ENCODE data around the gene PZP. TPM values are rescaled to one million over a fixed set of nuclear protein-coding genes. Genes with fewer than 3 reads are reported as not detected.
"Not testable (repeated sequence)": the region's sequence is repeated elsewhere in the genome, so short reads cannot be mapped to it uniquely, and the experiment has no call there.

Gene PZP
- total and polyA plus RNA-seq, 4 experiments from 2014 or later: 0.32 TPM; not detected in 3

- no peak overlapping the region for H3K4me3 Mint-ChIP-seq
- H3K27me3 Mint-ChIP-seq: no peaks in the 10 kb centered on the region
- no peaks in the 10 kb centered on the region for H3K4me1 Mint-ChIP-seq
- ChIA-PET CTCF (ENCODE audit: partially characterized antibody) (no interaction called here), POLR2A (ENCODE audit: partially characterized antibody) (no interaction called here)
- Histone ChIP-seq H3K27me3 (ENCODE audit: insufficient read depth, low read length) (no peaks in the 10 kb centered on the region), H3K4me1 (ENCODE audit: insufficient read depth, low read length) (no peaks in the 10 kb centered on the region), H3K4me3 (ENCODE audit: low read length in 2 of 2) (no peak overlapping the region), H3K36me3 (ENCODE audit: insufficient read depth, low read length) (no peaks in the 10 kb centered on the region), H3K9me3 (ENCODE audit: control insufficient read depth in 1 of 2, low read length in 2 of 2) (no peaks in the 10 kb centered on the region), H3K27ac (ENCODE audit: low read depth, low read length) (no peak overlapping the region)
- H3K27ac Mint-ChIP-seq: no peak overlapping the region
- intact Hi-C loops (cut with micrococcal nuclease): no loop called here
- H3K36me3 Mint-ChIP-seq: peaks cover 14 to 16% of the 10 kb centered on the region in 2 donors
- no peak for DNase-seq
- H3K9me3 Mint-ChIP-seq: peaks cover 0 to 4% (median 0%) of the 10 kb centered on the region in 8 donors
Measured at GRCh38 chr12:9198012-9198411, 10.2 kb downstream of the PZP start.

DNA sequence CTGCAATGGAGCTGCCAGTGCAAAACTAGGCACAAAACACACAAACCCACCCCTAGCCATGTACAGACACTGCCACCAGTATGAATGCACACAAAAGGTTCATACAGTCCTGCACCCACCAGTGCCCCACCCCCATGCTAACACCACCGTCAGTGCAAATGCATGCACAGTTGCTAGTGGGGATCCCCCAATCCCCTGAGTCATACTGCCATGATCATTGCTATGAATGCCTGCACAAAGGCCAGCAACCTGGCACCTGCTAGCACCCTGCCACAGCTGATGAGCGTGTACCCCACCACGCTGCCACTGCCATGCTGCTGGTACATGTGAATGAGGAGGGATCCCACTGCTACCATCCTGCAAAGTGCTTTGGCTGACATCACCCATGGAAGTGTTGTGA, 23.9 kb downstream of the PZP start:
- ChIA-PET POLR2A (ENCODE audit: partially characterized antibody) (no interaction called here), CTCF (ENCODE audit: partially characterized antibody) (no interaction called here)
- H3K9me3 Mint-ChIP-seq: peaks cover 3 to 38% (median 28%) of the 10 kb centered on the region in 8 donors
- intact Hi-C loops (cut with micrococcal nuclease): no loop called here
- H3K27me3 ChIP-seq (ENCODE audit: insufficient read depth, low read length): no peaks in the 10 kb centered on the region
- no peak for DNase-seq
- H3K27me3 Mint-ChIP-seq: no peaks in the 10 kb centered on the region
- no peaks in the 10 kb centered on the region for H3K4me1 ChIP-seq (ENCODE audit: insufficient read depth, low read length)
- no peaks in the 10 kb centered on the region for H3K9me3 ChIP-seq (ENCODE audit: control insufficient read depth in 1 of 2, low read length in 2 of 2)
- H3K27ac ChIP-seq (ENCODE audit: low read depth, low read length): no peak overlapping the region
- H3K4me1 Mint-ChIP-seq: peaks cover 0 to 3% (median 0%) of the 10 kb centered on the region in 4 donors
- peaks cover 30 to 38% of the 10 kb centered on the region in 2 donors for H3K36me3 Mint-ChIP-seq
- H3K4me3 Mint-ChIP-seq: no peak overlapping the region
- H3K4me3 ChIP-seq (ENCODE audit: low read length in 2 of 2): no peak overlapping the region
- H3K36me3 ChIP-seq (ENCODE audit: insufficient read depth, low read length): no peaks in the 10 kb centered on the region
- no peak overlapping the region for H3K27ac Mint-ChIP-seq

GRCh38 chr12:9180810-9181209, 27.4 kb downstream of the PZP start:
- DNase-seq: no peak
- Mint-ChIP-seq H3K4me1 (peaks cover 0 to 3% (median under 1%) of the 10 kb centered on the region in 4 donors), H3K27ac (no peak overlapping the region), H3K9me3 (peaks cover 1 to 25% (median 15%) of the 10 kb centered on the region in 8 donors), H3K4me3 (no peak overlapping the region), H3K27me3 (no peaks in the 10 kb centered on the region), H3K36me3 (peaks cover 26 to 46% of the 10 kb centered on the region in 2 donors)
- Histone ChIP-seq H3K27ac (ENCODE audit: low read depth, low read length) (no peak overlapping the region), H3K27me3 (ENCODE audit: insufficient read depth, low read length) (no peaks in the 10 kb centered on the region), H3K36me3 (ENCODE audit: insufficient read depth, low read length) (no peaks in the 10 kb centered on the region), H3K9me3 (ENCODE audit: control insufficient read depth in 1 of 2, low read length in 2 of 2) (no peaks in the 10 kb centered on the region), H3K4me3 (ENCODE audit: low read length in 2 of 2) (no peak overlapping the region), H3K4me1 (ENCODE audit: insufficient read depth, low read length) (no peaks in the 10 kb centered on the region)
- ChIA-PET POLR2A (ENCODE audit: partially characterized antibody) (no interaction called here), CTCF (ENCODE audit: partially characterized antibody) (no interaction called here)
- intact Hi-C loops (cut with micrococcal nuclease): no loop called here

GRCh38 chr12:9179781-9180180, 28.4 kb downstream of the PZP start:
- ChIA-PET CTCF (ENCODE audit: partially characterized antibody) (no interaction called here), POLR2A (ENCODE audit: partially characterized antibody) (no interaction called here)
- Mint-ChIP-seq H3K36me3 (peaks cover 29 to 45% of the 10 kb centered on the region in 2 donors), H3K4me3 (no peak overlapping the region), H3K27ac (no peak overlapping the region), H3K4me1 (peaks cover 0 to 1% (median 0%) of the 10 kb centered on the region in 4 donors), H3K27me3 (no peaks in the 10 kb centered on the region), H3K9me3 (peaks cover 1 to 24% (median 12%) of the 10 kb centered on the region in 8 donors)
- Histone ChIP-seq H3K27ac (ENCODE audit: low read depth, low read length) (no peak overlapping the region), H3K27me3 (ENCODE audit: insufficient read depth, low read length) (no peaks in the 10 kb centered on the region), H3K4me3 (ENCODE audit: low read length in 2 of 2) (no peak overlapping the region), H3K9me3 (ENCODE audit: control insufficient read depth in 1 of 2, low read length in 2 of 2) (no peaks in the 10 kb centered on the region), H3K36me3 (ENCODE audit: insufficient read depth, low read length) (no peaks in the 10 kb centered on the region), H3K4me1 (ENCODE audit: insufficient read depth, low read length) (no peaks in the 10 kb centered on the region)
- intact Hi-C loops (cut with micrococcal nuclease): no loop called here
- DNase-seq: no peak

DNA sequence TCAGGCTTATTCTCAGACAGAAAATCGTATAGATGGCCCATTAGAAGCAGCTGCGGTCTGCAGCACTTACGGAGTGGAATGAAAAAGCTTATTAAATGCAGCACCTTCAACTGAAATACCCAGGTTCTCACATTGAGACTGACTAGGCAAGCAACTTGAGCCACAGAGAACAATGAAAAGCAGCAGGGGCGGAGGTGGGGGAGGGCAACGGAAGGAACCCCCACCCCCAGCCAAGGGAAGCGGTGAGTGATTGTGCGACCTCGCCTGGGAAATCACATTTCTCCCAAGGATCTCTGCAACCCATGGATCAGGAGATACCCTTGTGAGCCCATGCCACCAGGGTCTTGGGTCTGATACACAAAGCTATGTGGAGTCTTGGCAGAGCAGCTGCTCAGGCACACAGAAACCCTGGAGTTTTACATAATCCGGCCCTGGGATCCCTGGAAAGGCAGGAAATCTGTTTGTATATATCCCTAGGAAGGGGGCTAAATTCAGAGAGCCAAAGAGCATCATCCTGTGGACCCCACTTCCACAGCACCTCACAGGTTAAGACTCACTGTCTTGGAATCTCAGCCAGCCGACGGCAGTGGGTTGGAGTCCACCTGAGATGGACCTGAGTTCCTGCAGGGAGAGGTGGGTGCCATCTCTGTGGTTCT, 38.1 kb downstream of the PZP start:
- Mint-ChIP-seq H3K9me3 (peaks cover 0 to 25% (median 15%) of the 10 kb centered on the region in 8 donors), H3K4me3 (no peak overlapping the region), H3K36me3 (peaks cover 29 to 66% of the 10 kb centered on the region in 2 donors), H3K27me3 (no peaks in the 10 kb centered on the region), H3K4me1 (peaks cover 0 to 1% (median 0%) of the 10 kb centered on the region in 4 donors), H3K27ac (peak overlapping the region in 2 of 7 donors; percentile 15 to 44)
- no peak for DNase-seq
- H3K27me3 ChIP-seq (ENCODE audit: insufficient read depth, low read length): no peaks in the 10 kb centered on the region
- ChIA-PET CTCF (ENCODE audit: partially characterized antibody) (no interaction called here), POLR2A (ENCODE audit: partially characterized antibody) (no interaction called here)
- no peak overlapping the region for H3K27ac ChIP-seq (ENCODE audit: low read depth, low read length)
- H3K9me3 ChIP-seq (ENCODE audit: control insufficient read depth in 1 of 2, low read length in 2 of 2): no peaks in the 10 kb centered on the region
- H3K36me3 ChIP-seq (ENCODE audit: insufficient read depth, low read length): no peaks in the 10 kb centered on the region
- intact Hi-C loops (cut with micrococcal nuclease): no loop called here
- H3K4me3 ChIP-seq (ENCODE audit: low read length in 2 of 2): no peak overlapping the region
- no peaks in the 10 kb centered on the region for H3K4me1 ChIP-seq (ENCODE audit: insufficient read depth, low read length)

- H3K27ac Mint-ChIP-seq; POLR2A ChIA-PET (ENCODE audit: partially characterized antibody); H3K9me3 Mint-ChIP-seq; intact Hi-C loops (cut with micrococcal nuclease); H3K4me3 ChIP-seq (ENCODE audit: low read length in 2 of 2); CTCF ChIA-PET (ENCODE audit: partially characterized antibody); DNase-seq; H3K27me3 Mint-ChIP-seq; H3K36me3 ChIP-seq (ENCODE audit: insufficient read depth, low read length); H3K9me3 ChIP-seq (ENCODE audit: control insufficient read depth in 1 of 2, low read length in 2 of 2); H3K4me1 ChIP-seq (ENCODE audit: insufficient read depth, low read length); H3K4me3 Mint-ChIP-seq; H3K4me1 Mint-ChIP-seq; H3K27me3 ChIP-seq (ENCODE audit: insufficient read depth, low read length); H3K27ac ChIP-seq (ENCODE audit: low read depth, low read length): not testable (repeated sequence)
- H3K36me3 Mint-ChIP-seq: peaks cover 44 to 66% of the 10 kb centered on the region in 2 donors
Measured at GRCh38 chr12:9167345-9167744, 40.9 kb downstream of the PZP start.

- H3K4me1 ChIP-seq (ENCODE audit: insufficient read depth, low read length): no peaks in the 10 kb centered on the region
- peaks cover 42 to 63% of the 10 kb centered on the region in 2 donors for H3K36me3 Mint-ChIP-seq
- intact Hi-C loops (cut with micrococcal nuclease): no loop called here
- H3K27me3 Mint-ChIP-seq: no peaks in the 10 kb centered on the region
- no peak overlapping the region for H3K4me3 ChIP-seq (ENCODE audit: low read length in 2 of 2)
- H3K27ac Mint-ChIP-seq: no peak overlapping the region
- no peak overlapping the region for H3K4me3 Mint-ChIP-seq
- ChIA-PET POLR2A (ENCODE audit: partially characterized antibody) (no interaction called here), CTCF (ENCODE audit: partially characterized antibody) (interaction anchor here (0.7 to 0.9 kb wide), 2 partner anchors 10 to 37 kb away, joined by 3 read pairs; no protein-coding TSS in a partner anchor)
- H3K27ac ChIP-seq (ENCODE audit: low read depth, low read length): no peak overlapping the region
- DNase-seq: no peak
- H3K36me3 ChIP-seq (ENCODE audit: insufficient read depth, low read length): no peaks in the 10 kb centered on the region
- H3K9me3 Mint-ChIP-seq: no peaks in the 10 kb centered on the region
- H3K4me1 Mint-ChIP-seq: peaks cover 0 to 2% (median under 1%) of the 10 kb centered on the region in 4 donors
- no peaks in the 10 kb centered on the region for H3K9me3 ChIP-seq (ENCODE audit: control insufficient read depth in 1 of 2, low read length in 2 of 2)
- H3K27me3 ChIP-seq (ENCODE audit: insufficient read depth, low read length): no peaks in the 10 kb centered on the region
Measured at GRCh38 chr12:9163392-9163791, 44.8 kb downstream of the PZP start.

All from CD4-positive, alpha-beta memory T cell (primary cell).